A549 (cell line): ENCODE measurements around the gene RAD50. TPM values are rescaled to one million over a fixed set of nuclear protein-coding genes. Genes with fewer than 3 reads are reported as not detected.
"Not testable (repeated sequence)": the region's sequence is repeated elsewhere in the genome, so short reads cannot be mapped to it uniquely, and the experiment has no call there.

Source experiments
- ATAC-seq, 2 experiments: fragments of 200-7000 bp in 1 of 2; fragments of >200 bp in 1 of 2; cut with Nextera tagmentation in 1 of 2; cut with Tn5 transposase in 1 of 2; 3 replicates each; pipeline versions ENCODE4 v1.8.0 to v1.9.1; 2018 to 2020; ENCODE audit warnings: mild to moderate bottlenecking in 1 of 2, moderate library complexity in 1 of 2
- CTCF ChIA-PET: fragments of 300-600 bp; sonication (Branson Sonifier 250); formaldehyde crosslinking; extraction: SDS; loops from one replicate; lab custom pipeline; 2021; ENCODE audit warnings: antibody characterized with exemption, inconsistent platforms; lab: Yijun Ruan, JAX
- POLR2A ChIA-PET: fragments of 350-600 bp; formaldehyde crosslinking; extraction: SDS; loops from one replicate; lab custom pipeline; 2021; ENCODE audit warnings: antibody characterized with exemption, inconsistent platforms; lab: Yijun Ruan, JAX
- DNase-seq, 2 experiments: peaks; one replicate each; pipeline versions ENCODE4 v3.0.0 to v3.0.0-alpha.2; 2011 to 2016; ENCODE audit warnings: low read depth in 1 of 2, low spot score in 1 of 2
- FAIRE-seq: peaks from 2 replicates; lab custom pipeline; 2011; peaks lifted over from hg19 to GRCh38; lab: Jason Lieb, UNC
- H3K27ac ChIP-seq, 2 experiments: fragments of >200 bp; sonication (Bioruptor Twin); formaldehyde crosslinking; 3 replicates each; pipeline ENCODE4 v1.5.1; 2016 to 2017
- H3K4me1 ChIP-seq: fragments of >200 bp; sonication (Bioruptor Twin); formaldehyde crosslinking; 3 replicates; pipeline ENCODE4 v1.6.1; 2016
- H3K4me2 ChIP-seq: fragments of >200 bp; sonication (Bioruptor Twin); formaldehyde crosslinking; 3 replicates; pipeline ENCODE4 v1.6.1; 2016
- H3K4me3 ChIP-seq: fragments of >200 bp; sonication (Bioruptor Twin); formaldehyde crosslinking; 3 replicates; pipeline ENCODE4 v1.5.1; 2016
- H3K9me3 ChIP-seq: fragments of >200 bp; sonication (Bioruptor Twin); formaldehyde crosslinking; 3 replicates; pipeline ENCODE4 v1.6.1; 2016
- ATOH8 ChIP-seq: fragments of 250-450 bp; sonication (Bioruptor Pico); IDR thresholded peaks from 2 replicates; pipeline ENCODE4 v1.5.0; 2020; ENCODE audit warnings: low read depth, mild to moderate bottlenecking, moderate library complexity
- BCL3 ChIP-seq: fragments of >200 bp; sonication (Bioruptor Twin); formaldehyde crosslinking; IDR thresholded peaks from 3 replicates; pipeline ENCODE4 v1.6.1; 2016
- CEBPB ChIP-seq, 2 experiments: fragments of >200 bp in 1 of 2; sonication (Bioruptor Twin) in 1 of 2; formaldehyde crosslinking in 1 of 2; IDR thresholded peaks; 2 replicates each; pipeline ENCODE4 v1.6.1; 2012 to 2016
- CHD2 ChIP-seq: fragments of 150-350 bp; IDR thresholded peaks from 2 replicates; pipeline ENCODE4 v1.6.1; 2014; ENCODE audit warnings: low read length; ENCODE audit not compliant: partially characterized antibody
- ELK1 ChIP-seq: fragments of 150-350 bp; IDR thresholded peaks from 2 replicates; pipeline ENCODE4 v1.6.1; 2014; ENCODE audit warnings: low read depth, mild to moderate bottlenecking, low read length
- FOXS1 ChIP-seq: fragments of 250-450 bp; sonication (Bioruptor Pico); IDR thresholded peaks from 2 replicates; pipeline ENCODE4 v1.5.0; 2020; ENCODE audit warnings: mild to moderate bottlenecking, moderate library complexity
- GATA3 ChIP-seq: IDR thresholded peaks from 2 replicates; pipeline ENCODE4 v1.6.1; 2012; ENCODE audit warnings: borderline replicate concordance
- HEYL ChIP-seq: fragments of 250-450 bp; sonication (Bioruptor Pico); IDR thresholded peaks from 2 replicates; pipeline ENCODE4 v1.8.0; 2021; ENCODE audit warnings: mild to moderate bottlenecking, moderate library complexity
- HOXB13 ChIP-seq: fragments of 250-450 bp; sonication (Bioruptor Pico); IDR thresholded peaks from 2 replicates; pipeline ENCODE4 v1.5.0; 2020; ENCODE audit warnings: low read depth, mild to moderate bottlenecking, moderate library complexity
- HOXB5 ChIP-seq: fragments of 250-450 bp; sonication (Bioruptor Pico); IDR thresholded peaks from 2 replicates; pipeline ENCODE4 v1.5.0; 2020; ENCODE audit warnings: mild to moderate bottlenecking, moderate library complexity
- JUN ChIP-seq, 2 experiments: fragments of >200 bp; sonication (Bioruptor Twin); formaldehyde crosslinking; IDR thresholded peaks; 2 replicates in 1 of 2; 3 replicates in 1 of 2; pipeline ENCODE4 v1.6.1; 2016 to 2017
- JUNB ChIP-seq: fragments of >200 bp; sonication (Bioruptor Twin); formaldehyde crosslinking; IDR thresholded peaks from 2 replicates; pipeline ENCODE4 v1.6.1; 2016
- KDM5A ChIP-seq: fragments of 200-600 bp; sonication (generic); IDR thresholded peaks from 2 replicates; pipeline ENCODE4 v1.6.1; 2016; ENCODE audit warnings: antibody characterized with exemption, mild to moderate bottlenecking
- MAFK ChIP-seq: fragments of 450-650 bp; IDR thresholded peaks from 2 replicates; pipeline ENCODE4 v1.6.1; 2014; ENCODE audit not compliant: partially characterized antibody
- MYC ChIP-seq: IDR thresholded peaks from 2 replicates; pipeline ENCODE4 v1.6.1; 2012; ENCODE audit warnings: mild to moderate bottlenecking, inconsistent platforms, low read length, improper control_type of control experiment, borderline replicate concordance
- NPAS2 ChIP-seq: fragments of 250-450 bp; sonication (Bioruptor Pico); IDR thresholded peaks from 2 replicates; pipeline ENCODE4 v1.8.0; 2022; ENCODE audit warnings: mild to moderate bottlenecking, moderate library complexity, borderline replicate concordance
- RAD21 ChIP-seq, 2 experiments: fragments of >200 bp in 1 of 2; sonication (Bioruptor Twin) in 1 of 2; formaldehyde crosslinking in 1 of 2; IDR thresholded peaks in 1 of 2; conservative IDR thresholded peaks in 1 of 2; 2 replicates in 1 of 2; 3 replicates in 1 of 2; pipeline ENCODE4 v1.6.1; 2012 to 2018; ENCODE audit warnings: inconsistent platforms in 1 of 2
- TP53 ChIP-seq: fragments of 250-450 bp; sonication (Bioruptor Pico); IDR thresholded peaks from 2 replicates; pipeline ENCODE4 v1.5.0; 2021; ENCODE audit warnings: mild to moderate bottlenecking, moderate library complexity
- ZSCAN20 ChIP-seq: fragments of 250-450 bp; sonication (Bioruptor Pico); IDR thresholded peaks from 2 replicates; pipeline ENCODE4 v1.8.0; 2022; ENCODE audit warnings: mild to moderate bottlenecking, moderate library complexity
- WGBS: methylation state at CpG from one replicate; pipeline ENCODE4 v1.1.6; 2017; ENCODE audit errors: missing lambda C conversion rate; 5-methylcytosine and 5-hydroxymethylcytosine counted together
- polyA plus RNA-seq, 4 experiments: library from polyadenylated mRNA; depleted of rRNA in 3 of 4; stranded (reverse); fragments of >200 nt; fragmentation: RNase III in 1 of 4; extraction: RNeasy Plus Mini Kit Qiagen cat#74134 plus additional on column Dnase treatment in 1 of 4; gene quantifications; 2 replicates in 3 of 4; 3 replicates in 1 of 4; pipeline ENCODE4 v1.2.3, GENCODE V29; 2011 to 2017
- TF ChIP-seq, protein P1 (sequence below): fragments of >200 bp; sonication (Bioruptor Twin); formaldehyde crosslinking; IDR thresholded peaks from 3 replicates; pipeline ENCODE4 v1.5.1; 2016

The RAD50 gene
- polyA plus RNA-seq, 2 of the 4 experiments (the other 2 are of a cell fraction), result 39.6 to 81.5 TPM

DNA sequence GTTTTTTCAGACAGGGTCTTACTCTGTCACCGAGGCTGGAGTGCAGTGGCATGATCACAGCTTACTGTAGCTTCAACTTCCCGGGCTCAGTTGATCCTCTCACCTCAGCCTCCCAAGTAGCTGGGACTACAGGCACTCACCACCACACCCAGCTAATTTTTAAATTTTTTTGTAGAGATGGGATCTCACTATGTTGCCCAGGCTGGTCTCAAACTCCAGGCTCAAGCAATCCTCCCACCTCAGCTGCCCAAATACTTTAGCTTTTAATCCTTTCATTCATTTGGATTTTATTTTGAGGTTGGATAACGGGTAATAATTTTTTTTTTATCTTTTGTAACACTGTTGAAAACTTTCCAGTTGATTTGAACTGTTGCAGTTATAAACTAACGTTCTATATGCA is 76.8 kb downstream of the RAD50 start:
- POLR2A ChIA-PET, DNase-seq, H3K27ac ChIP-seq, H3K4me1 ChIP-seq, H3K4me3 ChIP-seq, H3K4me2 ChIP-seq, FAIRE-seq, H3K9me3 ChIP-seq, ATAC-seq: not testable (repeated sequence)
- CTCF ChIA-PET, result interaction anchor here (0.8 to 1.2 kb wide), 4 partner anchors 44 to 186 kb away, joined by 3 to 4 read pairs (median 3); partner anchors contain the start of gene CCNI2
- WGBS, result 94% methylated on average over 4 of the region's 4 CpGs

DNA sequence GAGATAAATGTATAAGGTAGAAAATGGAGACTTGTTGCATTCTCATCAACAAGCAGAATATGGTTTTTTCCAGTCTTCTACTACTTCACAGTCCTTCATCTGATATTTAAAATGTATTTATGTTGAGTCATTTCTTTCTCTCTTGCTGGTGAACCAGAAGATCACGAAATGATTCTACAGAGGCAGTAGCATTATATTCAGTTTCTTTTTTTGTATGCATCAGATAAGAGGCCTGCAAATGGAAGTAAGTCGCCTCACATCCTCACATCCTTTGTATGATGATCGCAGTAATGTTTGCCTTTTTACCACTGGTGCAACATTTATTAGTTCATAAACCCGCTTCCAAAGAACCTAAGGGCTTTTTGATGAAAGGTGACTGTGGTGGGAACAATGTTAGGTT is 79.1 kb downstream of the RAD50 start:
- no peak for FAIRE-seq
- H3K4me2 ChIP-seq, result no peak overlapping the region
- 98% methylated on average over 4 of the region's 4 CpGs for WGBS
- H3K4me1 ChIP-seq, result no peaks in the 10 kb centered on the region
- ChIA-PET CTCF (no interaction called here), POLR2A (no interaction called here)
- no peak overlapping the region for H3K27ac ChIP-seq
- no peaks in the 10 kb centered on the region for H3K9me3 ChIP-seq
- no peak for DNase-seq
- no peak overlapping the region for H3K4me3 ChIP-seq
- TF ChIP-seq HOXB5 (CRISPR knock-in tag) (no peak), GATA3 (no peak), KDM5A (no peak), HOXB13 (no peak), FOXS1 (CRISPR knock-in tag) (no peak), BCL3 (no peak), MAFK (no peak)
- no peak for ATAC-seq

DNA sequence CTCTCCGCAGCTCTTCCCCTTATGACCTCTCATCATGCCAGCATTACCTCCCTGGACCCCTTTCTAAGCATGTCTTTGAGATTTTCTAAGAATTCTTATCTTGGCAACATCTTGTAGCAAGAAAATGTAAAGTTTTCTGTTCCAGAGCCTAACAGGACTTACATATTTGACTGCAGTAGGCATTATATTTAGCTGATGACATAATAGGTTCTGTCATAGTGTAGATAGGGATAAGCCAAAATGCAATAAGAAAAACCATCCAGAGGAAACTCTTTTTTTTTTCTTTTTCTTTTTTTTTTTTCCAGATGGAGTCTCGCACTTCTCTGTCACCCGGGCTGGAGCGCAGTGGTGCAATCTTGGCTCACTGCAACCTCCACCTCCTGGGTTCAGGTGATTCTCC is 80.5 kb downstream of the RAD50 start:
- Histone ChIP-seq H3K4me3 (no peak overlapping the region), H3K4me2 (no peak overlapping the region), H3K27ac (no peak overlapping the region), H3K9me3 (no peaks in the 10 kb centered on the region), H3K4me1 (no peaks in the 10 kb centered on the region)
- DNase-seq (no peak), ATAC-seq (no peak), FAIRE-seq (no peak)
- TF ChIP-seq NPAS2 (CRISPR knock-in tag), result no peak
- TF ChIP-seq MYC, result no peak
- TF ChIP-seq, protein P1, sequence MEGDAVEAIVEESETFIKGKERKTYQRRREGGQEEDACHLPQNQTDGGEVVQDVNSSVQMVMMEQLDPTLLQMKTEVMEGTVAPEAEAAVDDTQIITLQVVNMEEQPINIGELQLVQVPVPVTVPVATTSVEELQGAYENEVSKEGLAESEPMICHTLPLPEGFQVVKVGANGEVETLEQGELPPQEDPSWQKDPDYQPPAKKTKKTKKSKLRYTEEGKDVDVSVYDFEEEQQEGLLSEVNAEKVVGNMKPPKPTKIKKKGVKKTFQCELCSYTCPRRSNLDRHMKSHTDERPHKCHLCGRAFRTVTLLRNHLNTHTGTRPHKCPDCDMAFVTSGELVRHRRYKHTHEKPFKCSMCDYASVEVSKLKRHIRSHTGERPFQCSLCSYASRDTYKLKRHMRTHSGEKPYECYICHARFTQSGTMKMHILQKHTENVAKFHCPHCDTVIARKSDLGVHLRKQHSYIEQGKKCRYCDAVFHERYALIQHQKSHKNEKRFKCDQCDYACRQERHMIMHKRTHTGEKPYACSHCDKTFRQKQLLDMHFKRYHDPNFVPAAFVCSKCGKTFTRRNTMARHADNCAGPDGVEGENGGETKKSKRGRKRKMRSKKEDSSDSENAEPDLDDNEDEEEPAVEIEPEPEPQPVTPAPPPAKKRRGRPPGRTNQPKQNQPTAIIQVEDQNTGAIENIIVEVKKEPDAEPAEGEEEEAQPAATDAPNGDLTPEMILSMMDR, result no peak
- no peak for TF ChIP-seq RAD21 (conservative IDR thresholded peaks at IDR 0.05 in 1 of 2, IDR thresholded peaks at IDR 0.05 in 1 of 2)
- POLR2A ChIA-PET, result no interaction called here
- WGBS, result 94% methylated on average over 4 of the region's 4 CpGs
- CTCF ChIA-PET, result interaction anchor here (0.8 to 2.0 kb wide), 3 partner anchors 110 to 183 kb away, joined by 3 to 7 read pairs (median 3); no protein-coding TSS in a partner anchor

- CTCF ChIA-PET, result interaction anchor here (0.7 to 1.2 kb wide), 3 partner anchors 14 to 77 kb away, joined by 3 read pairs; no protein-coding TSS in a partner anchor
- 81% methylated on average over 2 of the region's 2 CpGs for WGBS
- no peak for DNase-seq
- H3K4me2 ChIP-seq, result no peak overlapping the region
- no peak overlapping the region for H3K27ac ChIP-seq
- no peak for ATAC-seq
- no peak overlapping the region for H3K4me3 ChIP-seq
- no peaks in the 10 kb centered on the region for H3K9me3 ChIP-seq
- no peak for FAIRE-seq
- TF ChIP-seq HEYL (CRISPR knock-in tag) (no peak), CEBPB (IDR thresholded peaks at IDR 0.05) (no peak), TP53 (CRISPR knock-in tag) (no peak), ZSCAN20 (no peak), ATOH8 (CRISPR knock-in tag) (no peak), FOXS1 (CRISPR knock-in tag) (no peak), NPAS2 (CRISPR knock-in tag) (no peak), JUN (IDR thresholded peaks at IDR 0.05) (no peak), ELK1 (no peak), HOXB13 (no peak), CHD2 (no peak), KDM5A (no peak), JUNB (no peak)
- H3K4me1 ChIP-seq, result no peaks in the 10 kb centered on the region
- POLR2A ChIA-PET, result no interaction called here
Observed at GRCh38 chr5:132639706-132640130, 82.9 kb downstream of the RAD50 start.
